Measurements from ENCODE around the gene DBX1.

The DBX1 gene

GRCh38 chr11:20172721-20173447 lies 12.6 kb upstream of the DBX1 start:
- ATAC-seq (no peak), DNase-seq (ENCODE audit: low spot score in 2 of 2) (no peak)
- no peak overlapping the region for H3K4me3 Mint-ChIP-seq
- no peaks in the 10 kb centered on the region for H3K4me1 Mint-ChIP-seq
- H3K27ac Mint-ChIP-seq, result no peak overlapping the region
- no peaks in the 10 kb centered on the region for H3K36me3 Mint-ChIP-seq
- H3K9me3 Mint-ChIP-seq, result peaks cover 9% of the 10 kb centered on the region

GRCh38 chr11:20163783-20164481 lies 3.7 kb upstream of the DBX1 start:
- DNase-seq (ENCODE audit: low spot score in 2 of 2) (no peak), ATAC-seq (no peak)
- Mint-ChIP-seq H3K4me1 (peaks cover 24% of the 10 kb centered on the region), H3K9me3 (no peaks in the 10 kb centered on the region), H3K4me3 (peak overlapping the region; percentile 54), H3K36me3 (no peaks in the 10 kb centered on the region), H3K27ac (no peak overlapping the region)

- Mint-ChIP-seq H3K9me3 (no peaks in the 10 kb centered on the region), H3K4me3 (peak overlapping the region; percentile 54), H3K36me3 (no peaks in the 10 kb centered on the region), H3K27ac (no peak overlapping the region), H3K4me1 (peaks cover 31% of the 10 kb centered on the region)
- ATAC-seq (no peak), DNase-seq (ENCODE audit: low spot score in 2 of 2) (no peak)
Measured at GRCh38 chr11:20162824-20163782, 2.8 kb upstream of the DBX1 start.

- Mint-ChIP-seq H3K4me3 (no peak overlapping the region), H3K27ac (no peak overlapping the region), H3K4me1 (peaks cover 39% of the 10 kb centered on the region)
Measured at GRCh38 chr11:20161923-20162744, 1.9 kb upstream of the DBX1 start.

GRCh38 chr11:20161230-20161918 lies 1.1 kb upstream of the DBX1 start:
- no peak for ATAC-seq

More at GRCh38 chr11:20161923-20162744, 1.9 kb upstream of the DBX1 start:
- no peak for DNase-seq (ENCODE audit: low spot score in 2 of 2)
- Mint-ChIP-seq H3K36me3 (no peaks in the 10 kb centered on the region), H3K9me3 (no peaks in the 10 kb centered on the region)
- no peak for ATAC-seq

GRCh38 chr11:20159466-20160381 lies 551 bp downstream of the DBX1 start:
- DNase-seq (ENCODE audit: low spot score in 2 of 2), result no peak
- Mint-ChIP-seq H3K9me3 (no peaks in the 10 kb centered on the region), H3K4me1 (peaks cover 41% of the 10 kb centered on the region), H3K27ac (no peak overlapping the region), H3K4me3 (no peak overlapping the region), H3K36me3 (peaks cover 8% of the 10 kb centered on the region)
- no peak for ATAC-seq

More at GRCh38 chr11:20161230-20161918, 1.1 kb upstream of the DBX1 start:
- H3K27ac Mint-ChIP-seq, result no peak overlapping the region
- no peak for DNase-seq (ENCODE audit: low spot score in 2 of 2)
- no peak overlapping the region for H3K4me3 Mint-ChIP-seq
- no peaks in the 10 kb centered on the region for H3K9me3 Mint-ChIP-seq
- peaks cover under 1% of the 10 kb centered on the region for H3K36me3 Mint-ChIP-seq
- H3K4me1 Mint-ChIP-seq, result peaks cover 41% of the 10 kb centered on the region

GRCh38 chr11:20158597-20159257 lies 1.5 kb downstream of the DBX1 start:
- Mint-ChIP-seq H3K27ac (no peak overlapping the region), H3K9me3 (no peaks in the 10 kb centered on the region), H3K4me1 (peaks cover 40% of the 10 kb centered on the region), H3K4me3 (no peak overlapping the region), H3K36me3 (peaks cover 8% of the 10 kb centered on the region)
- DNase-seq (ENCODE audit: low spot score in 2 of 2) (no peak), ATAC-seq (no peak)

- no peak for ATAC-seq
- no peak for DNase-seq (ENCODE audit: low spot score in 2 of 2)
- Mint-ChIP-seq H3K9me3 (no peaks in the 10 kb centered on the region), H3K27ac (no peak overlapping the region), H3K4me1 (peaks cover 30% of the 10 kb centered on the region), H3K4me3 (peak overlapping the region; percentile 65), H3K36me3 (peaks cover 8% of the 10 kb centered on the region)
Measured at GRCh38 chr11:20157728-20158127, 2.5 kb downstream of the DBX1 start.

- H3K27ac Mint-ChIP-seq, result no peak overlapping the region
- H3K4me3 Mint-ChIP-seq, result peak overlapping the region; percentile 65
- peaks cover 23% of the 10 kb centered on the region for H3K4me1 Mint-ChIP-seq
- ATAC-seq (peak; percentile 11), DNase-seq (ENCODE audit: low spot score in 2 of 2) (no peak)
- peaks cover 8% of the 10 kb centered on the region for H3K36me3 Mint-ChIP-seq
- H3K9me3 Mint-ChIP-seq, result no peaks in the 10 kb centered on the region
Measured at GRCh38 chr11:20156876-20157613, 3.2 kb downstream of the DBX1 start.

GRCh38 chr11:20156280-20156875 lies 3.9 kb downstream of the DBX1 start:
- peaks cover 8% of the 10 kb centered on the region for H3K36me3 Mint-ChIP-seq
- peak; percentile 44 for ATAC-seq
- H3K27ac Mint-ChIP-seq, result no peak overlapping the region
- no peaks in the 10 kb centered on the region for H3K9me3 Mint-ChIP-seq
- peak overlapping the region; percentile 65 for H3K4me3 Mint-ChIP-seq
- peaks cover 20% of the 10 kb centered on the region for H3K4me1 Mint-ChIP-seq
- DNase-seq (ENCODE audit: low spot score in 2 of 2), result peak in 1 of 2 donors; percentile 53

GRCh38 chr11:20155683-20156279 lies 4.5 kb downstream of the DBX1 start:
- H3K9me3 Mint-ChIP-seq, result no peaks in the 10 kb centered on the region
- no peak overlapping the region for H3K27ac Mint-ChIP-seq
- H3K36me3 Mint-ChIP-seq, result peaks cover 8% of the 10 kb centered on the region
- no peak for DNase-seq (ENCODE audit: low spot score in 2 of 2)
- ATAC-seq, result no peak
- H3K4me3 Mint-ChIP-seq, result peak overlapping the region; percentile 65
- H3K4me1 Mint-ChIP-seq, result peaks cover 20% of the 10 kb centered on the region

- Mint-ChIP-seq H3K9me3 (no peaks in the 10 kb centered on the region), H3K27ac (no peak overlapping the region), H3K4me3 (no peak overlapping the region), H3K4me1 (peaks cover 20% of the 10 kb centered on the region), H3K36me3 (peaks cover 8% of the 10 kb centered on the region)
- DNase-seq (ENCODE audit: low spot score in 2 of 2) (no peak), ATAC-seq (no peak)
Measured at GRCh38 chr11:20154381-20154780, 5.9 kb downstream of the DBX1 start.
